HepG2 (cell line): ENCODE measurements around the gene SNRNP200. TPM values are rescaled to one million over a fixed set of nuclear protein-coding genes. Genes with fewer than 3 reads are reported as not detected.

Source experiments
- CAMTA2 ChIP-seq: sonication (generic); formaldehyde crosslinking; IDR thresholded peaks from 2 replicates; pipeline ENCODE4 v1.4.0; 2020; ENCODE audit warnings: mild to moderate bottlenecking, missing genetic modification reagents, borderline replicate concordance
- CBFB ChIP-seq: sonication (generic); formaldehyde crosslinking; IDR thresholded peaks from 2 replicates; pipeline ENCODE4 v1.4.0; 2020; ENCODE audit warnings: missing genetic modification reagents
- CBX2 ChIP-seq, 2 experiments: fragments of 200-600 bp in 1 of 2; sonication (generic); formaldehyde crosslinking in 1 of 2; IDR thresholded peaks; 2 replicates each; pipeline versions ENCODE4 v1.7.0 to v1.8.1; 2018 to 2022; ENCODE audit warnings: low read depth in 2 of 2, low read length in 1 of 2, mild to moderate bottlenecking in 1 of 2, missing genetic modification reagents in 1 of 2
- CERS6 ChIP-seq: sonication (generic); formaldehyde crosslinking; IDR thresholded peaks from 2 replicates; pipeline ENCODE4 v1.5.0; 2020; ENCODE audit warnings: missing genetic modification reagents
- ESRRA ChIP-seq: sonication (generic); formaldehyde crosslinking; IDR thresholded peaks from 2 replicates; pipeline ENCODE4 v1.5.1; 2020; ENCODE audit warnings: mild to moderate bottlenecking, low read depth, missing genetic modification reagents
- FOXK2 ChIP-seq: fragments of 450-650 bp; IDR thresholded peaks from 2 replicates; pipeline ENCODE4 v1.6.1; 2016
- GTF3A ChIP-seq: sonication (generic); formaldehyde crosslinking; conservative IDR thresholded peaks from 2 replicates; pipeline ENCODE4 v1.4.0; 2020; ENCODE audit warnings: mild to moderate bottlenecking, missing genetic modification reagents
- KLF16 ChIP-seq, 2 experiments: sonication (generic) in 1 of 2; formaldehyde crosslinking in 1 of 2; IDR thresholded peaks; 2 replicates each; pipeline versions ENCODE4 v1.6.1 to v1.8.0; 2016 to 2023; ENCODE audit warnings: missing genetic modification reagents in 2 of 2, missing compliant biosample characterization in 1 of 2
- MAF1 ChIP-seq: sonication (generic); formaldehyde crosslinking; IDR thresholded peaks from 2 replicates; pipeline ENCODE4 v1.5.0; 2020; ENCODE audit warnings: missing genetic modification reagents, borderline replicate concordance
- MTF2 ChIP-seq: sonication (generic); formaldehyde crosslinking; IDR thresholded peaks from 2 replicates; pipeline ENCODE4 v1.5.0; 2020; ENCODE audit warnings: missing genetic modification reagents, borderline replicate concordance
- MXD3 ChIP-seq: IDR thresholded peaks from 2 replicates; pipeline ENCODE4 v1.6.1; 2016; ENCODE audit warnings: mild to moderate bottlenecking, missing biosample characterization, missing genetic modification reagents
- NFYC ChIP-seq: IDR thresholded peaks from 2 replicates; pipeline ENCODE4 v1.6.1; 2016; ENCODE audit warnings: missing genetic modification reagents, missing compliant biosample characterization
- RXRB ChIP-seq: IDR thresholded peaks from 2 replicates; pipeline ENCODE4 v1.6.1; 2016; ENCODE audit warnings: borderline replicate concordance, missing genetic modification reagents, missing compliant biosample characterization
- SALL2 ChIP-seq: sonication (generic); formaldehyde crosslinking; IDR thresholded peaks from 2 replicates; pipeline ENCODE4 v1.8.1; 2023; ENCODE audit warnings: mild to moderate bottlenecking, missing genetic modification reagents, inconsistent platforms
- TBX2 ChIP-seq: sonication (generic); formaldehyde crosslinking; IDR thresholded peaks from 2 replicates; pipeline ENCODE4 v1.5.0; 2020; ENCODE audit warnings: missing genetic modification reagents, mild to moderate bottlenecking, borderline replicate concordance
- THAP11 ChIP-seq: IDR thresholded peaks from 2 replicates; pipeline ENCODE4 v1.6.1; 2016; ENCODE audit warnings: missing biosample characterization, missing genetic modification reagents
- TRIM24 ChIP-seq: sonication (generic); formaldehyde crosslinking; IDR thresholded peaks from 2 replicates; pipeline ENCODE4 v1.8.0; 2022; ENCODE audit warnings: mild to moderate bottlenecking, missing genetic modification reagents
- TSC22D2 ChIP-seq: sonication (generic); formaldehyde crosslinking; IDR thresholded peaks from 2 replicates; pipeline ENCODE4 v1.5.1; 2020; ENCODE audit warnings: missing genetic modification reagents, mild to moderate bottlenecking, borderline replicate concordance
- ZFP90 ChIP-seq: sonication (generic); formaldehyde crosslinking; IDR thresholded peaks from 2 replicates; pipeline ENCODE4 v1.8.0; 2022; ENCODE audit warnings: missing genetic modification reagents, mild to moderate bottlenecking, inconsistent platforms, borderline replicate concordance
- ZFP91 ChIP-seq: sonication (generic); formaldehyde crosslinking; IDR thresholded peaks from 2 replicates; pipeline ENCODE4 v1.9.0; 2022; ENCODE audit warnings: missing genetic modification reagents, mild to moderate bottlenecking, borderline replicate concordance
- ZNF34 ChIP-seq: sonication (generic); formaldehyde crosslinking; IDR thresholded peaks from 2 replicates; pipeline ENCODE4 v1.4.0; 2020; ENCODE audit warnings: mild to moderate bottlenecking, missing genetic modification reagents, borderline replicate concordance
- ZNF615 ChIP-seq: sonication (generic); formaldehyde crosslinking; IDR thresholded peaks from 2 replicates; pipeline ENCODE4 v1.5.0; 2020; ENCODE audit warnings: mild to moderate bottlenecking, missing genetic modification reagents, borderline replicate concordance
- ZNF652 ChIP-seq: IDR thresholded peaks from 2 replicates; pipeline ENCODE4 v1.6.1; 2016; ENCODE audit warnings: low read depth, borderline replicate concordance
- ZNF691 ChIP-seq: sonication (generic); formaldehyde crosslinking; IDR thresholded peaks from 2 replicates; pipeline ENCODE4 v1.4.0; 2020; ENCODE audit warnings: missing genetic modification reagents, low read depth, mild to moderate bottlenecking, borderline replicate concordance
- ZNF7 ChIP-seq: IDR thresholded peaks from 2 replicates; pipeline ENCODE4 v1.6.1; 2016; ENCODE audit warnings: missing biosample characterization, missing genetic modification reagents
- ZNF709 ChIP-seq: sonication (generic); formaldehyde crosslinking; IDR thresholded peaks from 2 replicates; pipeline ENCODE4 v1.5.0; 2020; ENCODE audit warnings: mild to moderate bottlenecking, missing genetic modification reagents
- polyA plus RNA-seq, 8 experiments: library from polyadenylated mRNA; depleted of rRNA in 3 of 8; stranded (reverse) in 7 of 8; unstranded in 1 of 8; fragments of >200 nt; fragmentation: Illumina TruSeq in 4 of 8; extraction: Trizol in 4 of 8; gene quantifications; 2 replicates each; pipeline versions ENCODE4 v1.2.1 to v1.2.3, GENCODE V29; 2011 to 2016; ENCODE audit warnings: low read depth in 4 of 8, missing spikeins in 1 of 8, mixed read lengths in 1 of 8; ENCODE audit not compliant: insufficient read depth in 1 of 8
- total RNA-seq, 5 experiments: library from RNA; depleted of rRNA; stranded (reverse); fragments of >200 nt; fragmentation: Illumina TruSeq; extraction: Trizol; gene quantifications; 2 replicates each; pipeline ENCODE4 v1.2.3, GENCODE V29; 2016; ENCODE audit warnings: low read depth in 1 of 5

Gene SNRNP200
- total and polyA plus RNA-seq, 2 of the 13 experiments (the other 11 are each of a cell fraction or from before 2014, with no cell fraction given): 99.0 to 232 TPM

GRCh38 chr2:96265840-96266679 is 39.3 kb downstream of the SNRNP200 start, which contains the start of the genes CIAO1 and TMEM127 (continued):
- TF ChIP-seq ZNF691 (CRISPR knock-in tag): peak; percentile 94; the same call in 1 of the 2 replicates
- 0 out of 2 replicates have a peak, but pooled peaks have one; percentile 60 for TF ChIP-seq MAF1 (CRISPR knock-in tag)
- peak; percentile 80; the same call in 1 of the 2 replicates for TF ChIP-seq ZFP90 (CRISPR knock-in tag)
- peak; percentile 90 for TF ChIP-seq MXD3
- TF ChIP-seq MTF2 (CRISPR knock-in tag): no peak; the same call in 1 of the 2 replicates
- peak; percentile 98 for TF ChIP-seq ZFP91
- no peak; the same call in 1 of the 2 replicates for TF ChIP-seq ZNF7 (CRISPR knock-in tag)
- peak; percentile 66; the same call in 1 of the 2 replicates for TF ChIP-seq NFYC (CRISPR knock-in tag)
- peak; percentile 85; the same call in 1 of the 2 replicates for TF ChIP-seq ESRRA (CRISPR knock-in tag)
- TF ChIP-seq FOXK2: no peak
- peak; percentile 94 for TF ChIP-seq SALL2 (CRISPR knock-in tag)
- TF ChIP-seq ZNF709 (CRISPR knock-in tag): peak; percentile 84; the same call in 1 of the 2 replicates
- TF ChIP-seq TRIM24 (CRISPR knock-in tag): no peak
- TF ChIP-seq CAMTA2: no peak; the same call in none of the 2 replicates
- peak; percentile 73; the same call in 1 of the 2 replicates for TF ChIP-seq ZNF34 (CRISPR knock-in tag)
- peak; percentile 89 for TF ChIP-seq CBFB (CRISPR knock-in tag)
- TF ChIP-seq THAP11 (CRISPR knock-in tag): peak; percentile 100
- peak; percentile 85 for TF ChIP-seq RXRB (CRISPR knock-in tag)
- TF ChIP-seq ZNF615 (CRISPR knock-in tag): no peak
- peak; percentile 59; the same call in 1 of the 2 replicates for TF ChIP-seq GTF3A (CRISPR knock-in tag)
- peak; percentile 68 for TF ChIP-seq TSC22D2 (CRISPR knock-in tag)
- no peak for TF ChIP-seq ZNF652 (CRISPR knock-in tag)
- TF ChIP-seq TBX2: peak; percentile 95
- TF ChIP-seq KLF16 (CRISPR knock-in tag; IDR thresholded peaks at IDR 0.05): peak in 1 of 2 experiments; percentile 89; a peak in 2 of 4 replicates
- TF ChIP-seq CERS6 (CRISPR knock-in tag): no peak
- TF ChIP-seq CBX2 (IDR thresholded peaks at IDR 0.05; ENCODE audit: low read depth, low read length): no peak
- TF ChIP-seq CBX2 (CRISPR knock-in tag; IDR thresholded peaks at IDR 0.05; ENCODE audit: low read depth): no peak
